Mesodermal cell (in vitro differentiated cells): ENCODE results near the gene DNAH8.

Source experiments
- H3K27ac ChIP-seq: 2 replicates; pipeline ENCODE4 v1.7.0; 2013; ENCODE audit warnings: mild to moderate bottlenecking, low read depth, low read length, moderate library complexity; ENCODE audit not compliant: severe bottlenecking
- H3K36me3 ChIP-seq: 2 replicates; pipeline ENCODE4 v1.7.1; 2013; ENCODE audit warnings: mild to moderate bottlenecking, low read length, moderate library complexity; ENCODE audit not compliant: control insufficient read depth, insufficient read depth
- H3K4me1 ChIP-seq: one replicate; pipeline ENCODE4 v1.7.1; 2013; ENCODE audit warnings: mild to moderate bottlenecking, low read length; ENCODE audit not compliant: insufficient read depth, control insufficient read depth, poor library complexity, severe bottlenecking
- H3K4me3 ChIP-seq: 2 replicates; pipeline ENCODE4 v1.7.0; 2013; ENCODE audit warnings: low read length, control low read depth, mild to moderate bottlenecking; ENCODE audit not compliant: insufficient read depth, poor library complexity, severe bottlenecking; ENCODE audit errors: extremely low read depth
- H3K9me3 ChIP-seq: 2 replicates; pipeline ENCODE4 v1.7.1; 2013; ENCODE audit warnings: mild to moderate bottlenecking, low read length, moderate library complexity; ENCODE audit not compliant: control insufficient read depth
- WGBS, 2 experiments: methylation state at CpG; one replicate each; pipeline ENCODE4 v1.1.5; 2013; ENCODE audit warnings: missing lambda C conversion rate in 2 of 2; ENCODE audit not compliant: insufficient coverage in 2 of 2; 5-methylcytosine and 5-hydroxymethylcytosine counted together

DNAH8 gene

GRCh38 chr6:38702558-38703397 is 12.3 kb upstream of the DNAH8 start, which contains the start of gene GLO1:
Gene GLO1, minus strand, starts transcription at chr6:38703145. Its CDS starts 91 bp downstream, at chr6:38703054.
- WGBS, 2 experiments = 1% methylated on average over 28 to 43 of the region's 53 CpGs
- Histone ChIP-seq H3K27ac (peak within 1 kb of the TSS; percentile 79), H3K9me3 (peaks cover 21% of the 10 kb centered on the region), H3K4me1 (no peaks in the 10 kb centered on the region), H3K36me3 (peaks cover 34% of the 10 kb centered on the region), H3K4me3 (peak within 1 kb of the TSS; percentile 61)

DNA sequence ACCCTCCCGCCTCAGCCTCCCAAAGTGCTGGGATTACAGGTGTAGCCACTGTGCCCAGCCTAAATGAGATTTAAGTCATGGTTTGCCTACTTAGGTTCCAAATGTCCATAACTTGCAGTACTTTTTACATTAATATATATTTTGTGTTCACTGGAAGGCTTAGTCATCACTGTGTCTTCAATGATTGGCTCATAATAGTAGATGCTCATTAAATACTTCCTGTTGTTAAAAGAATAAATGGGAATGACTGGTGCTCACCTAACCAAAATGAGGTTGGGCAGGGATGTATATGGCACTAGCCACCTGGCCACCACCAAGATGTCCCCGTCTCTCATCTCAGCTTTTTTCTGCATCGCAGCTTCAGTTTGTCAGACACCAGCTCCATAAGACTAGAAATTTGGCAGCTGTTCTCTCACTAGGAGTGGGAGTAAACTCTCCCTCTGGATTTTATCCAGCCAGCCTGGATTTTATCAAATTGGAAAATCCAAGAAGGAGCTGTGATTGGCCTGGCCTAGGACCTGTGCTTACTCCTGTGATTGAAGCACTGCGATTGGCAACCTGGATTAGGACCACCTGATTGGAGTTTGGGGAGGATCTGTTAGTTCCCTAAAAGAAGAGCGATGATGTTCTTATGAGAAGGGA is 11.0 kb upstream of the DNAH8 start:
- Histone ChIP-seq H3K4me3 (no peak overlapping the region), H3K4me1 (no peaks in the 10 kb centered on the region), H3K27ac (no peak overlapping the region), H3K36me3 (peaks cover 24% of the 10 kb centered on the region), H3K9me3 (peaks cover 21% of the 10 kb centered on the region)
- WGBS, 2 experiments = 93 to 100% methylated on average over 3 to 4 of the region's 5 CpGs

DNA sequence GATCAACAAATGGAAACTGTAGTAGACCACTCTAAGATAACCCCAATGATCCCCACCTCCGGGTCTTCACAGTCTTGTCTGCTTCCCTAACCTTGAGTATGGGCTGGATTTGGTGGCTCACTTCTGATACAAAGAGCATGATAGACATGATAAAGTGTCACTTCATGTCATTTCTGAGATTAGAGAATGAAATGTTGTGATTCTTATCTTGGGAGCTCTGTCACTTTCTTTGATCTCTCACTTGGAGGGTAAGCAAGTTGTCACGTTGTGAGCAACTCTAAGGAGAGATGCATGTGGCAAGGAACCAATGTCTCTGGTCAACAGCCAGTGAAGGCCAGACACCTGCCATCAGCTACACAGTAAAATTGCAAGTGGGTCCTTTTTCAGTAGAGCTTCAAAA is 9.2 kb upstream of the DNAH8 start:
- 80 to 90% methylated on average over 1 of the region's 2 CpGs for WGBS, 2 experiments

DNA sequence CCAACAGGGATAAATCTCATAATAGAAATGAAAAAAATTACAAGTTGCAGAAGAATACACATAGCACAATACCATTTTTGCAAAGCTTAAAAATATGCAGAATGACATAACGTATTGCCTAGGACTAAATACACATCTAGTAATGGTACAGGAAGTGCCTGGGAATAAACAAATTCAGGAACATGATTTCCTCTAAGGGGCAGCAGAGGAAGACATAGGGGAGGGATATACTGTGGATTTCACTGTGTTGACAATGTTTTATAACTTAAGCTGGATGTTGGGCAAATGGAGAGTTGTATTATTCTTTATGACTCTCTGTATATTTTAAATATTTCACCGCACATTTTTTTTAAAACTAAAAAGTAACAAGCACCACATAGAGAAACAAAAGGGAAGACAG is 6.6 kb upstream of the DNAH8 start:
- Histone ChIP-seq H3K4me3 (no peak overlapping the region), H3K9me3 (peaks cover 12% of the 10 kb centered on the region), H3K36me3 (no peaks in the 10 kb centered on the region), H3K4me1 (peaks cover 1% of the 10 kb centered on the region), H3K27ac (no peak overlapping the region)
- no CpG with 5 or more reads among the region's 2 CpGs for WGBS, 2 experiments

More for the DNA sequence above, 9.2 kb upstream of the DNAH8 start:
- Histone ChIP-seq H3K4me1 (no peaks in the 10 kb centered on the region), H3K27ac (no peak overlapping the region), H3K36me3 (peaks cover 8% of the 10 kb centered on the region), H3K9me3 (peaks cover 20% of the 10 kb centered on the region), H3K4me3 (no peak overlapping the region)

GRCh38 chr6:38713812-38714211 is 1.3 kb upstream of the DNAH8 start:
- no peak overlapping the region for H3K4me3 ChIP-seq
- WGBS, 2 experiments = 63 to 78% methylated on average over 1 to 4 of the region's 6 CpGs

GRCh38 chr6:38714239-38715015 is 684 bp upstream of the DNAH8 start:
- Histone ChIP-seq H3K4me1 (peaks cover 14% of the 10 kb centered on the region), H3K9me3 (peaks cover 12% of the 10 kb centered on the region), H3K27ac (no peak overlapping the region), H3K36me3 (no peaks in the 10 kb centered on the region), H3K4me3 (peak overlapping the region; percentile 36)
- no CpG with 5 or more reads among the region's 4 CpGs for WGBS, 2 experiments

More at GRCh38 chr6:38713812-38714211, 1.3 kb upstream of the DNAH8 start:
- H3K36me3 ChIP-seq = no peaks in the 10 kb centered on the region
- peaks cover 14% of the 10 kb centered on the region for H3K4me1 ChIP-seq
- H3K27ac ChIP-seq = no peak overlapping the region
- H3K9me3 ChIP-seq = peaks cover 12% of the 10 kb centered on the region

- Histone ChIP-seq H3K9me3 (no peaks in the 10 kb centered on the region), H3K4me1 (peaks cover 14% of the 10 kb centered on the region), H3K36me3 (no peaks in the 10 kb centered on the region), H3K27ac (no peak overlapping the region), H3K4me3 (no peak overlapping the region)
- WGBS, 2 experiments = 81 to 84% methylated on average over 2 of the region's 2 CpGs
Observed at GRCh38 chr6:38716825-38717224, 1.7 kb downstream of the DNAH8 start.

DNA sequence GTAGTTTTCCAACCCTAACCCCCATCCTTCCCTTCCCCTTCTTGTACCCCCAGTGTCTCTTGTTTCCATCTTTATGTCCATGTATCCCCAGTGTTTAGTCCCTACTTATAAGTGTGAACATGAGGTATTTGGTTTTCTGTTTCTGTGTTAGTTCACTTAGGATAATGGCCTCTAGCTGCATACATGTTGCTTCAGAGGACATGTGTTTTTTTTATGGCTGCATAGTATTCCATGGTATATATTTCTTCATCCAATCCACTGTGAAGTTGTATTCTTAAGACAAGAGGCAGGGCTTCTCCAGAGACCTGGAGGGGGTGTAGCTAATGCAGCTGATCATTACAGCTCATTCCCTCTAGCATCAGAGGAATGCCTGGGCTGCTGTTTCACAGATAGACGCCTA is 4.2 kb downstream of the DNAH8 start:
- Histone ChIP-seq H3K27ac (no peak overlapping the region), H3K9me3 (no peaks in the 10 kb centered on the region), H3K36me3 (no peaks in the 10 kb centered on the region), H3K4me1 (peaks cover 4% of the 10 kb centered on the region), H3K4me3 (no peak overlapping the region)
- 75 to 100% methylated on average over 1 of the region's 1 CpG for WGBS, 2 experiments

DNA sequence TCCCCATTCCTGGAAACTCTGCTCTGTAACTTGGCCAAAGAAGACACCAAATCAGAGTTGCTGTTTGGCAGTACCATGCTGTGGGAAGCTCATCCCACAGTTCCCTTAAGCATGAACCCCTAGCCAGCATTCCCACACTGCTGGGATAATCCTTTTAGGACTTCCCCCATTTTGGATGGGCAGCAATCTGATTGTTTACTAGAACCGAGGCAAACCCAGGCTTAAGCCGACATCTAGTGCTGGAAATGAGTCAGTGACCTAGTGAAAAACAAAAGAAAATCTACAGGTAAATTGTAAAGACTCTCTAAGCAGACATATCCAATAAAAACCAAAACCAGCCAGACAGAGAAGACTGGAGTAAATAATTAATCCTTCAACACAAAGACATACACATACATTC is 5.2 kb downstream of the DNAH8 start:
- Histone ChIP-seq H3K4me1 (no peaks in the 10 kb centered on the region), H3K4me3 (no peak overlapping the region), H3K9me3 (no peaks in the 10 kb centered on the region), H3K36me3 (no peaks in the 10 kb centered on the region), H3K27ac (no peak overlapping the region)
- 0% methylated on average over 2 of the region's 2 CpGs; no CpG with 5 or more reads in 1 of the 2 experiments for WGBS, 2 experiments

- no peak overlapping the region for H3K4me3 ChIP-seq
- 74 to 85% methylated on average over 2 of the region's 3 CpGs for WGBS, 2 experiments
- no peaks in the 10 kb centered on the region for H3K9me3 ChIP-seq
- no peak overlapping the region for H3K27ac ChIP-seq
- H3K36me3 ChIP-seq = no peaks in the 10 kb centered on the region
- no peaks in the 10 kb centered on the region for H3K4me1 ChIP-seq
Observed at GRCh38 chr6:38722038-38722437, 6.9 kb downstream of the DNAH8 start.
